Testis (tissue), 2 donors: ENCODE measurements around the gene SLC12A1.

ENCODE experiments used
- POLR2A ChIP-seq: fragments of 450-650 bp; IDR thresholded peaks from one replicate; pipeline ENCODE4 v1.6.1; 2017; ENCODE audit warnings: antibody characterized with exemption, mild to moderate bottlenecking, moderate library complexity
- TF ChIP-seq, protein P1 (sequence below), 3 experiments: fragments of 450-650 bp in 2 of 3; fragments of 200-600 bp in 1 of 3; sonication (generic) in 1 of 3; IDR thresholded peaks; one replicate each; pipeline ENCODE4 v1.5.1; 2016 to 2019; ENCODE audit warnings: antibody characterized with exemption in 3 of 3, mild to moderate bottlenecking in 2 of 3, moderate library complexity in 1 of 3

DNA sequence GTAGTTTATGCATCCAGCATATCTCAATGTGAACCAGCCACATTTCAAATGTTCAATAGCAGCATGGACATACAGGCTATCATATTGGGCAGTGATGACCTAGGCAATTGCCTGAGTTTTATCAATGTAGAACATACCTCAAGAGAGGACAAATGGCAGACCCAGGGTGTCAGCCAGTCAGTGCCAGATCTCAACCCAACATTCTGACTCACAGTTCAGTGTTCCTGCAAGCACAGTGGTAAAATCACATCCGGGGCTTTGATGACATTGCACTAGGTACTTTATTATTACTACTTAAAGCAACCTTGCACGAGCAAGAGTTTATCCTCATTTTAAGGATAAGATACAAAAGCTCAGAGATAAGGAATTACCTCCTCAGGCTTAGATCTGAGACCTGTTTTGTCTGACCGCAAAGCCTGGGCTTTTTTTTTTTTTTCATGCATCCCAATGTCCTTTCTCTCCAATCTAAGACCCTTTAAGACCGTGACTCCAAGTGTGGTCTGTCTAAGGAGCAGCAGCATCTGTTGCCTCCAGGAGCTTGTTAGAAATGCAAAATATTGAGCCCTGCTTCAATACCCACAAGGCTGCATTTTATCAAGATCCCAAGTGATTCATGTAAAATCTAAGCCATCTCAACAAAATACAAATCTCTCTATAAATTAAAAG lies 60.1 kb downstream of the SLC12A1 start:
- TF ChIP-seq, protein P1, sequence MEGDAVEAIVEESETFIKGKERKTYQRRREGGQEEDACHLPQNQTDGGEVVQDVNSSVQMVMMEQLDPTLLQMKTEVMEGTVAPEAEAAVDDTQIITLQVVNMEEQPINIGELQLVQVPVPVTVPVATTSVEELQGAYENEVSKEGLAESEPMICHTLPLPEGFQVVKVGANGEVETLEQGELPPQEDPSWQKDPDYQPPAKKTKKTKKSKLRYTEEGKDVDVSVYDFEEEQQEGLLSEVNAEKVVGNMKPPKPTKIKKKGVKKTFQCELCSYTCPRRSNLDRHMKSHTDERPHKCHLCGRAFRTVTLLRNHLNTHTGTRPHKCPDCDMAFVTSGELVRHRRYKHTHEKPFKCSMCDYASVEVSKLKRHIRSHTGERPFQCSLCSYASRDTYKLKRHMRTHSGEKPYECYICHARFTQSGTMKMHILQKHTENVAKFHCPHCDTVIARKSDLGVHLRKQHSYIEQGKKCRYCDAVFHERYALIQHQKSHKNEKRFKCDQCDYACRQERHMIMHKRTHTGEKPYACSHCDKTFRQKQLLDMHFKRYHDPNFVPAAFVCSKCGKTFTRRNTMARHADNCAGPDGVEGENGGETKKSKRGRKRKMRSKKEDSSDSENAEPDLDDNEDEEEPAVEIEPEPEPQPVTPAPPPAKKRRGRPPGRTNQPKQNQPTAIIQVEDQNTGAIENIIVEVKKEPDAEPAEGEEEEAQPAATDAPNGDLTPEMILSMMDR (IDR thresholded peaks at IDR 0.05), result no peak
- TF ChIP-seq POLR2A, result no peak
